ENCODE results near the gene OCA2.

- TF ChIP-seq CTCF (IDR thresholded peaks at IDR 0.05): no peak
- TF ChIP-seq POLR2A (IDR thresholded peaks at IDR 0.05): no peak
Measured at GRCh38 chr15:28091313-28091712, 7.8 kb downstream of the OCA2 start.
